ENCODE measurements around the gene SPDYE4.
A peak's percentile ranks its signal among the peaks of the same experiment; 100 is the strongest.

SPDYE4 gene

GRCh38 chr17:8791910-8792270 is 33.5 kb upstream of the SPDYE4 start:
- DNase-seq (ENCODE audit: low read depth): peak; percentile 52
- no peak for TF ChIP-seq POLR2A (IDR thresholded peaks at IDR 0.05; ENCODE audit: extremely low read depth, insufficient read length)
- TF ChIP-seq CTCF (IDR thresholded peaks at IDR 0.05; ENCODE audit: low read depth, low read length): no peak
- TF ChIP-seq MAX (IDR thresholded peaks at IDR 0.05; ENCODE audit: low read depth, low read length): no peak
- no peak for TF ChIP-seq MYC (IDR thresholded peaks at IDR 0.05; ENCODE audit: low read depth, low read length)

GRCh38 chr17:8791248-8791909 is 33.0 kb upstream of the SPDYE4 start:
- H3K4me3 ChIP-seq (ENCODE audit: low read depth, low read length): no peak overlapping the region
- TF ChIP-seq MAX (IDR thresholded peaks at IDR 0.05; ENCODE audit: low read depth, low read length) (no peak), POLR2A (IDR thresholded peaks at IDR 0.05; ENCODE audit: extremely low read depth, insufficient read length) (no peak), CTCF (IDR thresholded peaks at IDR 0.05; ENCODE audit: low read depth, low read length) (no peak), MYC (IDR thresholded peaks at IDR 0.05; ENCODE audit: low read depth, low read length) (no peak)
- no peak for DNase-seq (ENCODE audit: low read depth)

More at GRCh38 chr17:8791910-8792270, 33.5 kb upstream of the SPDYE4 start:
- H3K4me3 ChIP-seq (ENCODE audit: low read depth, low read length): no peak overlapping the region

- no peak for TF ChIP-seq MAX (IDR thresholded peaks at IDR 0.05; ENCODE audit: low read depth, low read length)
- no peak for TF ChIP-seq CTCF (IDR thresholded peaks at IDR 0.05; ENCODE audit: low read depth, low read length)
- TF ChIP-seq MYC (IDR thresholded peaks at IDR 0.05; ENCODE audit: low read depth, low read length): no peak
- no peak for TF ChIP-seq POLR2A (IDR thresholded peaks at IDR 0.05; ENCODE audit: extremely low read depth, insufficient read length)
- no peak overlapping the region for H3K4me3 ChIP-seq (ENCODE audit: low read depth, low read length)
- DNase-seq (ENCODE audit: low read depth): no peak
Measured at GRCh38 chr17:8789743-8790142, 31.4 kb upstream of the SPDYE4 start.

- no peak for DNase-seq (ENCODE audit: low read depth)
- no peak overlapping the region for H3K4me3 ChIP-seq (ENCODE audit: low read depth, low read length)
- no peak for TF ChIP-seq CTCF (IDR thresholded peaks at IDR 0.05; ENCODE audit: low read depth, low read length)
- TF ChIP-seq POLR2A (IDR thresholded peaks at IDR 0.05; ENCODE audit: extremely low read depth, insufficient read length): no peak
- no peak for TF ChIP-seq MYC (IDR thresholded peaks at IDR 0.05; ENCODE audit: low read depth, low read length)
- TF ChIP-seq MAX (IDR thresholded peaks at IDR 0.05; ENCODE audit: low read depth, low read length): no peak
Measured at GRCh38 chr17:8788998-8789397, 30.7 kb upstream of the SPDYE4 start.

GRCh38 chr17:8785547-8786413 is 27.4 kb upstream of the SPDYE4 start:
- peak; percentile 46 for DNase-seq (ENCODE audit: low read depth)
- no peak overlapping the region for H3K4me3 ChIP-seq (ENCODE audit: low read depth, low read length)
- TF ChIP-seq POLR2A (IDR thresholded peaks at IDR 0.05; ENCODE audit: extremely low read depth, insufficient read length) (no peak), MYC (IDR thresholded peaks at IDR 0.05; ENCODE audit: low read depth, low read length) (no peak), CTCF (IDR thresholded peaks at IDR 0.05; ENCODE audit: low read depth, low read length) (peak; percentile 72)
